GM19324 (cell line): Measurements from ENCODE around the gene HADHA.
A peak's percentile ranks its signal among the peaks of the same experiment; 100 is the strongest.
"Not testable (repeated sequence)": the region's sequence is repeated elsewhere in the genome, so short reads cannot be mapped to it uniquely, and the experiment has no call there.

Source experiments
- ATAC-seq: cut with Tn5 transposase; IDR thresholded peaks from one replicate; pipeline ENCODE4 v1.9.1; 2021; ENCODE audit warnings: mild to moderate bottlenecking, moderate library complexity; ENCODE audit not compliant: unreplicated experiment, low FRiP score

HADHA gene

DNA sequence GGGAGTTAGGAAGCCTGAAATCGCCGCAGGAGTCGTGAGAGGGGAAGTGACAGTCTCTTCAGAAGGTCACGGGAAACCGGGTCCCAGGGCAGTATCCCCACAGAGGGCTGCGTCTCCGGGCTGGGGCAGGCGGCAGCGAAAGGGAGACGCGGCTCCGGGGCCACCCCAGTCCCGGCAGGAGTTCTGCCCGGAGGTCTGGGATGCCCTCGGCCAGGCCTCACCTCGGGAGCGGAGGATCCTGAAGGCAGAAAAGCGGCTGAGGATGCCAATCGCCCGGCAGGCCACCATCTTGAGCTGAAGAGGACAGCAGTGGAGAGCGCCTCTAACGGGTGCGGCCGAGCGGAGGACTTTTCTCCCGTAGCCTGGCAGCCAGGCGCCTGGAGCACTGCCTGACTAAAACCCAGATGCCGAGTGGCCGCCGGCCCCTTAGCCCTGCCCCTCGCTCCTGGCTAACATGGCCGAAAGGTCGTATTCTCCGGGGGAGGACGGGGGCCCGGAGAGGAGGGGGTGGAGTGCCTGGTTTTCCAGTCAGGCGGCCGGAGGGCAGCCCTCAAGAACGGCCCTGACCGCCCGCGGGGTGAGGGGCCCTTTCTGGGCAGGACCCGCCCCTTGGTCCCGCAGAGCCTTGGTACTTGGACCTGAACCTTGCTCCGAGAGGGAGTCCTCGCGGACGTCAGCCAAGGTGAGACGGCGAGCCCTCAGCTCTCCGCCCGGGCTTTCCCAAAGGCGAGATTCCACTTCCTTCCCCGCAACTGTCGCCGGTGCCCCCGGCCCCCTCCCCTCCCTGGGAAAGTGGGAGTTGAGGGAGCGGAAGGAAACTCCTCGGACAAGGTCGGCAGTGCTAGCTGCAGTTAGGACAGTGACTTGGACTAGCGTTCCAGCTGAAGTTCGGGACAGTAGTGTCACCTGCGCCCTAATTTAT lies at the start of gene HADHA, which contains the start of gene HADHB:
HADHA (minus strand) TSS at position 324 of the 922 bp plus-strand sequence; CDS start at position 288, 36 bp downstream.
HADHB (plus strand) TSS at position 631 of the 922 bp plus-strand sequence. CDS start 9,316 bp downstream, outside the sequence.
- peak; percentile 77 for ATAC-seq

DNA sequence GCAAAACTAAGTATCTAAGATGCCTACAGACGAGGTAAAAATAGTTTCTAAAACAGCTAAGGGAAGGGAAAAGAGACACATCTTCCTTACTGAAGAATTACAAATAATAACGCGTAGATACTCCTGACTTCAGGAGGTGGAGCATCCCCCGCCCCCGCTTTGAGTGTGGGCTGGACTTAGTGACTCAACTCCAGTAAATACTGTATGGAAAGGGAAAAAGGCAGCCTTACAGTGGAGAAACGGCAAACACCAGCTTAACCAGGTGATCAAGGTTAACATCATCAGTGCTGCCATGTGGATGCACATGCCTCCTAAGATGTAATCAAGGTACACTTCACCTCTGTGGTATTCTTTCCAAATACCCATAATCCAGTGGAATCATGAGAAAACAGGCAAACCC lies 48.2 kb upstream of the HADHA start:
- ATAC-seq, result no peak

- no peak for ATAC-seq
Measured at GRCh38 chr2:26290001-26290400, 45.6 kb upstream of the HADHA start.

DNA sequence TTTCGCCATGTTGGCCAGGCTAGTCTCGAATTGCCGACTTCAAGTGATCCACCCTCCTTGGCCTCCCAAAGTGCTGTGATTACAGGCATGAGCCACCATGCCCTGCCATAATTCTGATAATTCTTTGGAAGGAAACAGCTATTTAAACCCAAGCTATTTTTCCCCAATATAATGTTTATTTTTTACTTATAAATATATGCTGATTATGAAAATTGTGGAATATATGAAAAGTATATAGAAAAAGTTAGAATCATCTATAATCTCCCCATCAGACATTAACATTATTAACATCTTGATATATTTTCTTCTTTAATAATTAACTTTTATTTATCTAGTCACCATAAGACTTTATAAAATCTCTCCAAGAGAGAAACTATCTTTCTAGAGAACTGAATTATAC lies 41.5 kb upstream of the HADHA start:
- no peak for ATAC-seq

- no peak for ATAC-seq
Measured at GRCh38 chr2:26284132-26284531, 39.7 kb upstream of the HADHA start.

DNA sequence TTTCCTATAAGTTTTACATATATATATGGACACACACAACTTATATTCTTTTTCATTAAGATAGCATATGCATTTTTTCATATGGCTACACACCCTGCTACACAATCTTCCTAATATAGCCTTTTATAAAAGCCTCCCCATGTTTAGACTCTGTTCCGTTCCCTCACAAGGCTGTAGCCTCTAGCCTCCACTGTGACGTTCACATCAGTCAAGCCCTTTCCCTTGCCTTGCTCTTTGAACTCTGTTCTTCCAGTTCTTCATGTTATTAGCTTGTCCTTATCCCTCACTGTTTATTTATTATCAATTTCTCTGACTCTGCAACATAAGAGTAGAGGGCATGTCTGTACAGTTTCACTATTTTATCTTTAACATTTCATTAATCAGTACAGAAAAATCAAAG lies 39.2 kb upstream of the HADHA start:
- no peak for ATAC-seq

- ATAC-seq, result no peak
Measured at GRCh38 chr2:26281226-26281625, 36.8 kb upstream of the HADHA start.

- no peak for ATAC-seq
Measured at GRCh38 chr2:26279886-26280285, 35.5 kb upstream of the HADHA start.

- ATAC-seq, result no peak
Measured at GRCh38 chr2:26276484-26277227, 32.2 kb upstream of the HADHA start.

DNA sequence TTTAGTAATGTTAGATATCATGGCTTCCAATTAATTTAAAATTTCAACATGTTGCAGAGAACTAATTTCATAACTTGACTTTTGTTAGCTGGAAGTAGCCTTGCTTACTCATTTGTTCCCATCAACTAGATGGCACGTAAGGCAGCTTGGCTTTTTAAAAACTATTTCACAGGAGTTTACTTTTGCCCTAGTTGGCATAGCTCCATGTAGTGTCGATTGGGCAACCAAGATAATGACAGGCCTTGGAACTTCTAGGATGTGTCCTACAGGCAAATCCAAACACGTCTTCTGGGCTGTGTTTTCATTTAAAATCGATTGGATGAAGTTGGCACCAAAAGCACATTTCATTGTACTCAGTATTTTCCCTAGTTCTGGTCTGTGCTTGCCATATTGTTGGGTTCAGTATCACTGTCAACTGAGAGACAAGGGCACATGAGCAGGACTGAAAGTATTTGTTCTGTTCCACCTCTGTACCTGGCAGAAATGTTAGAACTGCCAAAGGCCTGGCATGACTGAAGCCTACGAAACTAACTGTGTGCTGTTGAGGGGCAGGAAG lies 29.7 kb upstream of the HADHA start:
- ATAC-seq, result no peak

DNA sequence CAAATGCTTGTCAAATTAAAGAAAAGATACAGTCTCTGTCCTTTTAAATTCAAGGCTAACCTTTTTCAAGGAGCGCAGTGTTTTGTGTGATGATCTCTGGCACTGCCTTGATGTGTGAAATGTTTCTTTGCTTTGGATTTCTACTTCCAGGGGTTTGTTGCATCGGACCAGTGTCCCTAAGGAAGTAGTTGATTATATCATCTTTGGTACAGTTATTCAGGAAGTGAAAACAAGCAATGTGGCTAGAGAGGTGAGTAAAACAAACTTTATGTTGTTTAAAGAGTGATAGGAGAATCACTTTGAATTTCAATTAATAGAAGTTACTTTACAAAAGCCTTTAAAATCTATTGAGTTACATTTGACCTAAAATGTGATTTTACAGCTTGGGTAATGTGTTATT lies 29.1 kb upstream of the HADHA start:
- no peak for ATAC-seq

DNA sequence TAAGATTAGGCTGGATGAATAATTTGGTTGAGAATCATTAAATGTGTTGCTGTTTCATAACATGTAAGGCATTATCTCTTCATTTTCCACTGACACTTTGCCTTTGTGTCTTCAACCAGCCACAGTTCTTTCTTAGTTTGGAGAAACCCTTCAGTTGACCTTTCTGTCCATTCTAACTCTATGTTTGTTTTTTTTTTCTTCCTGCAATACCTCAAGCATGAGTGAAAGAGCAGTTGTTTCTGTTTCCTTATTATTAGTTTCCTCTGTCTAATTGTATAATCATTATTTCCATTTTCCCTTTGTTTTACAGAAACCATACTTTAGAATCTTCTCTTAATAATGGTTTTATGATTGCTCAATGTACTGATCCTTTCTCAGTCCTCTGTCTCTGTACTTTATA lies 25.9 kb upstream of the HADHA start:
- no peak for ATAC-seq

DNA sequence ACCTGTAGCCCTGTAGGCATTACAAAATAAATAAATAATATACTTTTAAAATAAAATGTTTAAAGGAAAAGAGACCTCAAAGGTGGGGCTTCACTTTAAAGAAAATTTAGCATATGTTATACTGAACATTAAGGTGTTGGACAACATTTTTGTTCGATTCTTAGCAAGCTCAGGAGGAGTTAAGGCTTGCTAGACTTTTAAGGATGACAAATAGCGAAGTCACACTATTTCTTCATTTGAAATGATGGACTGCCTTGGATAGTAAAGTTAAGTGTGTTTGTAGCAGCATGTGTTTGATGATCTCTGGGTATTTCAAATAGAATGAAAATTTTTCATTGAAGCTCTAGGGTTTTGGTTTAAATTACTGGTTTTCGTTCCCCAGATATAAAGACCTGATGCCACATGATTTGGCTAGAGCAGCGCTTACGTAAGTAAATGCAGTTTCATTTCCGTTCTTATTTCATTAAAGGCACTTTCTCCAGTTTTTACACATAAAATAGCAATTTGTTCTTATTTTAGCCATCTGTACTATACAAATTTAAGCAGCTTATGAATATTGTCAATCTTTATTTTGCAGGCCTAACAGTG lies 25.2 kb upstream of the HADHA start:
- no peak for ATAC-seq

- ATAC-seq, result not testable (repeated sequence)
Measured at GRCh38 chr2:26268670-26269385, 24.4 kb upstream of the HADHA start.

- no peak for ATAC-seq
Measured at GRCh38 chr2:26268213-26268612, 23.8 kb upstream of the HADHA start.

GRCh38 chr2:26258836-26259235 lies 14.4 kb upstream of the HADHA start:
- ATAC-seq, result not testable (repeated sequence)

- no peak for ATAC-seq
Measured at GRCh38 chr2:26255759-26256384, 11.4 kb upstream of the HADHA start.

- no peak for ATAC-seq
Measured at GRCh38 chr2:26251893-26252292, 7.5 kb upstream of the HADHA start.

- ATAC-seq, result no peak
Measured at GRCh38 chr2:26249625-26250024, 5.2 kb upstream of the HADHA start.

GRCh38 chr2:26246818-26247217 lies 2.4 kb upstream of the HADHA start:
- ATAC-seq, result no peak
